ENCODE data around the gene SMARCD1.
"Not testable (repeated sequence)": the region's sequence is repeated elsewhere in the genome, so short reads cannot be mapped to it uniquely, and the experiment has no call there.

SMARCD1 gene

GRCh38 chr12:50148011-50148410, 62.9 kb downstream of the SMARCD1 start:
- not testable (repeated sequence) for DNase-seq

- no peak for DNase-seq
Observed at GRCh38 chr12:50149311-50149710, 64.2 kb downstream of the SMARCD1 start.
